GM12878 (cell line): ENCODE data around the gene NCLN. TPM values are rescaled to one million over a fixed set of nuclear protein-coding genes. Genes with fewer than 3 reads are reported as not detected.

Experiments used
- BHLHE40 ChIP-seq, 2 experiments: fragments of 450-650 bp in 1 of 2; IDR thresholded peaks; 2 replicates each; pipeline ENCODE4 v1.6.1; 2011 to 2017; ENCODE audit warnings: low read depth in 2 of 2, borderline replicate concordance in 1 of 2, improper control_type of control experiment in 1 of 2, low read length in 1 of 2, mild to moderate bottlenecking in 1 of 2
- CHD4 ChIP-seq: fragments of 200-600 bp; sonication (generic); IDR thresholded peaks from 2 replicates; pipeline ENCODE4 v1.6.1; 2016; ENCODE audit warnings: mild to moderate bottlenecking
- HDAC6 ChIP-seq: fragments of 200-600 bp; sonication (generic); IDR thresholded peaks from one replicate; pipeline ENCODE4 v1.8.0; 2017; ENCODE audit warnings: antibody characterized with exemption; ENCODE audit not compliant: unreplicated experiment
- IKZF2 ChIP-seq, 2 experiments: fragments of 450-650 bp; IDR thresholded peaks; 2 replicates each; pipeline ENCODE4 v1.6.1; 2017; ENCODE audit warnings: mild to moderate bottlenecking in 2 of 2, moderate library complexity in 2 of 2
- KAT2A ChIP-seq: conservative IDR thresholded peaks from 2 replicates; pipeline ENCODE4 v1.6.1; 2011; ENCODE audit warnings: low read depth, low read length; ENCODE audit not compliant: control insufficient read depth
- NFYA ChIP-seq: IDR thresholded peaks from 2 replicates; pipeline ENCODE4 v1.6.1; 2011; ENCODE audit warnings: low read depth, mild to moderate bottlenecking, low read length, improper control_type of control experiment, borderline replicate concordance
- NR2F1 ChIP-seq: fragments of 450-650 bp; conservative IDR thresholded peaks from 2 replicates; pipeline ENCODE4 v1.6.1; 2017; ENCODE audit warnings: mild to moderate bottlenecking
- SKIL ChIP-seq: fragments of 450-650 bp; IDR thresholded peaks from 2 replicates; pipeline ENCODE4 v1.6.1; 2017; ENCODE audit warnings: mild to moderate bottlenecking, low read depth, inconsistent platforms; ENCODE audit not compliant: poor library complexity, severe bottlenecking
- SMAD5 ChIP-seq: IDR thresholded peaks from 2 replicates; pipeline ENCODE4 v1.6.1; 2016; ENCODE audit warnings: antibody characterized with exemption, low read depth
- SMARCA5 ChIP-seq: fragments of 450-650 bp; IDR thresholded peaks from 2 replicates; pipeline ENCODE4 v1.6.1; 2017; ENCODE audit warnings: mild to moderate bottlenecking
- SUPT20H ChIP-seq: IDR thresholded peaks from 2 replicates; pipeline ENCODE4 v1.6.1; 2011; ENCODE audit warnings: low read depth, mild to moderate bottlenecking, low read length, moderate library complexity, borderline replicate concordance; ENCODE audit not compliant: control insufficient read depth
- ZNF24 ChIP-seq: fragments of 450-650 bp; IDR thresholded peaks from 2 replicates; pipeline ENCODE4 v1.6.1; 2017; ENCODE audit warnings: antibody characterized with exemption, mild to moderate bottlenecking
- polyA plus RNA-seq, 11 experiments: library from polyadenylated mRNA; depleted of rRNA in 4 of 11; unstranded in 6 of 11; stranded (reverse) in 5 of 11; fragments of >200 nt; fragmentation: Nextera tagmentation in 4 of 11; fragmentation: Illumina TruSeq in 1 of 11; extraction: Ambion mirVana in 4 of 11; extraction: Trizol in 1 of 11; gene quantifications; 1 replicate in 1 of 11; 2 replicates in 10 of 11; pipeline versions ENCODE4 v1.2.1 to v1.2.3, GENCODE V29; 2011 to 2016; ENCODE audit warnings: inconsistent platforms in 2 of 11, missing spikeins in 2 of 11, low read depth in 1 of 11
- total RNA-seq, 4 experiments: library from RNA; depleted of rRNA in 3 of 4; stranded (reverse); fragments of >200 nt in 3 of 4; fragmentation: Illumina TruSeq in 1 of 4; extraction: Trizol in 1 of 4; gene quantifications; 2 replicates each; pipeline versions ENCODE4 v1.2.1 to v1.2.3, GENCODE V29; 2013 to 2021
- TF ChIP-seq, protein P1 (sequence below): IDR thresholded peaks from 2 replicates; pipeline ENCODE4 v1.6.1; 2012; ENCODE audit warnings: low read length, inconsistent platforms
- TF ChIP-seq, protein P2 (sequence below): fragments of 450-650 bp; IDR thresholded peaks from 2 replicates; pipeline ENCODE4 v1.6.1; 2017; ENCODE audit warnings: borderline replicate concordance
- TF ChIP-seq, protein P3 (sequence below), 3 experiments: IDR thresholded peaks in 2 of 3; conservative IDR thresholded peaks in 1 of 3; 2 replicates each; pipeline ENCODE4 v1.5.1; 2011; ENCODE audit warnings: low read depth in 3 of 3, low read length in 3 of 3, mild to moderate bottlenecking in 3 of 3, control low read depth in 2 of 3, moderate library complexity in 2 of 3, inconsistent platforms in 1 of 3, mixed read lengths in 1 of 3; ENCODE audit not compliant: control insufficient read depth in 2 of 3, insufficient read depth in 1 of 3; ENCODE audit errors: extremely low read depth in 1 of 3

NCLN gene
- total and polyA plus RNA-seq, 10 of the 15 experiments (the other 5 are each of a cell fraction or from before 2014, with no cell fraction given) = 2.2 to 79.1 (median 36.0) TPM

GRCh38 chr19:3184847-3185460 lies 776 bp upstream of the NCLN start (continued):
- TF ChIP-seq, protein P1, sequence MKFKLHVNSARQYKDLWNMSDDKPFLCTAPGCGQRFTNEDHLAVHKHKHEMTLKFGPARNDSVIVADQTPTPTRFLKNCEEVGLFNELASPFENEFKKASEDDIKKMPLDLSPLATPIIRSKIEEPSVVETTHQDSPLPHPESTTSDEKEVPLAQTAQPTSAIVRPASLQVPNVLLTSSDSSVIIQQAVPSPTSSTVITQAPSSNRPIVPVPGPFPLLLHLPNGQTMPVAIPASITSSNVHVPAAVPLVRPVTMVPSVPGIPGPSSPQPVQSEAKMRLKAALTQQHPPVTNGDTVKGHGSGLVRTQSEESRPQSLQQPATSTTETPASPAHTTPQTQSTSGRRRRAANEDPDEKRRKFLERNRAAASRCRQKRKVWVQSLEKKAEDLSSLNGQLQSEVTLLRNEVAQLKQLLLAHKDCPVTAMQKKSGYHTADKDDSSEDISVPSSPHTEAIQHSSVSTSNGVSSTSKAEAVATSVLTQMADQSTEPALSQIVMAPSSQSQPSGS = no peak
- TF ChIP-seq CHD4 (no peak), ZNF24 (peak; percentile 97), SMARCA5 (0 out of 2 replicates have a peak, but pooled peaks have one; percentile 38), HDAC6 (no peak), BHLHE40 (IDR thresholded peaks at IDR 0.05; ENCODE audit: borderline replicate concordance in 1 of 2, low read depth in 2 of 2, low read length in 1 of 2) (0 out of 4 replicates have a peak, but pooled peaks of 1 of the 2 experiments have one; percentile 28), SUPT20H (no peak), NR2F1 (no peak), IKZF2 (IDR thresholded peaks at IDR 0.05) (no peak), NFYA (no peak), KAT2A (no peak), SMAD5 (no peak), SKIL (peak; percentile 63)
- TF ChIP-seq, protein P2, sequence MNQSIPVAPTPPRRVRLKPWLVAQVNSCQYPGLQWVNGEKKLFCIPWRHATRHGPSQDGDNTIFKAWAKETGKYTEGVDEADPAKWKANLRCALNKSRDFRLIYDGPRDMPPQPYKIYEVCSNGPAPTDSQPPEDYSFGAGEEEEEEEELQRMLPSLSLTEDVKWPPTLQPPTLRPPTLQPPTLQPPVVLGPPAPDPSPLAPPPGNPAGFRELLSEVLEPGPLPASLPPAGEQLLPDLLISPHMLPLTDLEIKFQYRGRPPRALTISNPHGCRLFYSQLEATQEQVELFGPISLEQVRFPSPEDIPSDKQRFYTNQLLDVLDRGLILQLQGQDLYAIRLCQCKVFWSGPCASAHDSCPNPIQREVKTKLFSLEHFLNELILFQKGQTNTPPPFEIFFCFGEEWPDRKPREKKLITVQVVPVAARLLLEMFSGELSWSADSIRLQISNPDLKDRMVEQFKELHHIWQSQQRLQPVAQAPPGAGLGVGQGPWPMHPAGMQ = no peak
- TF ChIP-seq, protein P3, sequence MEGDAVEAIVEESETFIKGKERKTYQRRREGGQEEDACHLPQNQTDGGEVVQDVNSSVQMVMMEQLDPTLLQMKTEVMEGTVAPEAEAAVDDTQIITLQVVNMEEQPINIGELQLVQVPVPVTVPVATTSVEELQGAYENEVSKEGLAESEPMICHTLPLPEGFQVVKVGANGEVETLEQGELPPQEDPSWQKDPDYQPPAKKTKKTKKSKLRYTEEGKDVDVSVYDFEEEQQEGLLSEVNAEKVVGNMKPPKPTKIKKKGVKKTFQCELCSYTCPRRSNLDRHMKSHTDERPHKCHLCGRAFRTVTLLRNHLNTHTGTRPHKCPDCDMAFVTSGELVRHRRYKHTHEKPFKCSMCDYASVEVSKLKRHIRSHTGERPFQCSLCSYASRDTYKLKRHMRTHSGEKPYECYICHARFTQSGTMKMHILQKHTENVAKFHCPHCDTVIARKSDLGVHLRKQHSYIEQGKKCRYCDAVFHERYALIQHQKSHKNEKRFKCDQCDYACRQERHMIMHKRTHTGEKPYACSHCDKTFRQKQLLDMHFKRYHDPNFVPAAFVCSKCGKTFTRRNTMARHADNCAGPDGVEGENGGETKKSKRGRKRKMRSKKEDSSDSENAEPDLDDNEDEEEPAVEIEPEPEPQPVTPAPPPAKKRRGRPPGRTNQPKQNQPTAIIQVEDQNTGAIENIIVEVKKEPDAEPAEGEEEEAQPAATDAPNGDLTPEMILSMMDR (IDR thresholded peaks at IDR 0.05 in 2 of 3, conservative IDR thresholded peaks at IDR 0.05 in 1 of 3; ENCODE audit: control insufficient read depth in 2 of 3, extremely low read depth in 1 of 3, insufficient read depth in 1 of 3, low read depth in 3 of 3, low read length in 3 of 3) = no peak
